ENCODE data around the gene DPF3.
"Not testable (repeated sequence)": the region's sequence is repeated elsewhere in the genome, so short reads cannot be mapped to it uniquely, and the experiment has no call there.

The DPF3 gene

DNA sequence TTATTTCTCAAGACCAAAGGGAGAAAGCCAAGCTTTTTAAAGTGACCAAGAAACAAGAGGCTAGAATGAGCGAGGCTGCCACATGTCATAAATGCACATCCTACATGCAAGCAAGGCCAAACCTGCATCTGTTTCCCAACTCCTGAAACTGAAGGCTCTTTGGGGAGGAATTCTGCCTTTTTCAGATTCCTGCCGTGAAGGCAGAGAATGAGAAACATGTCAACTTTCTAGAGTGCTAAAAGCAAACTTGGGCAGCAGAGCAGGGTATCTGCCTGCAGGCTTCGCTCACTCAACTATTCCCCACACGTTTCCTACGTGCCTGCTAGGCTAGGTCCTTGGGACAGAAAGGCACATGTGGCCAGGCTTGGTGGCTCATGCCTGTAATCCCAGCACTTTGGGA is 15.2 kb downstream of the DPF3 start:
- no peak for DNase-seq

DNA sequence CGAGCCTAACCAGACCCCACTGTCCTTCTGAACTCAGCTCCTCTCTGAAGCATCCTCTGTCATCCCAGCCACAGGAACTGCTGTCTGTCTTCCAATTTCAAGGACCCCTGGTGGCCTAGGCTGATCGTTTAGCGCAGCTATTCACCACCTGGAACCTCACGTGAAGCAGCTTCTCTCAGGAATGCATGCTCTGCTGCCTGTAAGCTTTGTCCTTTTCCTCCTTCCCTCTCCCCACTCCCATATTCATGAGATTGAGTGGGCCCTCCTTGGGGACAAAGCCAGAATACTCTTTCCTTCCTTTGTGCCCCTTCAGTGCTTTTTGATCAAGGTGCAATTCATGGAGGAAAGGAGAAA is 17.2 kb downstream of the DPF3 start:
- DNase-seq = no peak

DNA sequence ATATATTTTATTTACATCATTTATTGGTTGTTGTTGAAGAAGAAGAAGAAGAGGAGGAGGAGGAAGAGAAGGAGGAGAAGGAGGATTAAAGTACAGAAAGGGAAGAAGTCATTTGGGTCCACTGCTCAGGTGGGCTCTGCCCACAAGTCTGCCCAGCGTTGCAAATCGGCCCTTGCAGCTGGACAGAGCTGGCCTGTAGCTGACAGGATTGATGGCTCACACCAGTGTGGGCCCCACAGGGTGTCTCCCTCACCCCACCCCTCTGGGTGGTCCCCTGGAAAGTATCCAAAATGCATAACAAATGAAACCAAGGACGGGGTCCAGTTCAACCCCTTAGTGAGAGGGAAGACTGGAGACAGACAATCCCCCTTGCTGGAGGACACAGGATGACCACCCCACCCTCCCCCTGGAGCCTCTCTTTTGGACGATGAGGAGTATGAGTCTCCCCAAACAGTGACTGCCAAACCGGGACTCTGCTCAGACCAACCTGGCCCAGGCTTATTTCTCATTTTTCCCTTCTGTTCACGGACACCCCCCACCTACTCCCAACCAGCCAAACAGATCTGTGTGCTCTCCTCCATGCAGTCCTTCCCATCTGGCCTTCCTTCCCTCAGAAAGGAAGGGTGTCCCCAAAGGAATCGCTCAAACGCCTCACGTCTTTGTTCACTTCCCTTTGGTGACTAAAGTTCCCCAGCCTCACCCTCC is 17.7 kb downstream of the DPF3 start:
- no peak for DNase-seq

DNA sequence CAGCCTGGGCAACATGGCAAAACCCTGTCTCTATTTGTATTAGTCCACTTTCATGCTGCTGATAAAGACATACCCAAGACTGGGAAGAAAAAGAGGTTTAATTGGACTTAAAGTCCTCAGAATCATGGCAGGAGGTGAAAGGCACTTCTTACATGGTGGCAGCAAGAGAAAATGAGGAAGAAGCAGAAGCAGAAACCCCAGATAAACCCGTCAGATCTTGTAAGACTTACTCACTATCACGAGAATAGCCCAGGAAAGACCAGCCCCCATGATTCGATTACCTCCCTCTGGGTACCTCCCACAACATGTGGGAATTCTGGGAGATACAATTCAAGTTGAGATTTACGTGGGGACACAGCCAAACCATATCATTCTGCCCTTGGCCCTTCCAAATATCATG is 23.0 kb downstream of the DPF3 start:
- not testable (repeated sequence) for DNase-seq

DNA sequence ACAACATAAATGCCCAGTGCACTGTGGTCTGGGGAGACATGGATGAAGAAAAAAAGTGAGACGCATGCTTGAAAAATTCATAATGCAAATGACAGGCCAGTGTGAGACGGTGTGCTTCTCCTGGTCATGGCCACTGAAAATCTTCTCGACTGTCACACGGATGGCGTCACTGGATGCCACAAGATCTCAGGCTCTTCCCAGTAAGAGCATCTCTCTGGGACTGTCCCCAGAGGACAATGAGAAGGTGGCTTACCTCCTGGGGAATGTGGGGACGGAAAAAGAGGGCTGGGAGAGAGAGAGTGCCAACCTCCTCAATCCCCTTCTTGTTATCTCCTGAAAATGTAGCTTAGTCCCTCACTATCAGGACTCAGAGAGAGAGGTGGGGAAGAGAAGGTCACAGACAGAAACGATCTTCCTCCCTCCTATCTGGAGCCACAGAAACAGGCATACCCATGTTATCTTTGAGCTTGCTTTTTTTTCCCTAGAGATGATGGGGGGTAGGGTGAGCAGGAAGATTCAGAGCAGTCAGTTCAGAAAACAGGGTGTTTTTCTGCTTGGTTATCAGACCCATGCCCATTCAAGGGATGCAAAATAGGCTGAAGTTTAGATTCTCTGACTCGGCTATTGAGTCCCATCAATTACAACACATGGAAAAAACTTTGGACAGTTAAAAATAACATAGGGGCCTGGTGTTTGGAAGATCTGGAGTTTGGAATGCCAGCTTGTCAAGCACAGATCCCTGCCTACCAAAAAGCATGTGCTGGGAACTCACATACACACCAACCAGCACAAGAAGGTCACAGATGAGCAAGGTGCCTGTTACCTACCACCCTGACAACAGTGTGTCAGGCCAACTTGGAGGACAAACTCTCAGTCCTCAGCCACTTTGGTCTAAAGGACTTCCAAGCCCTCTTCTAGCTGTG is 24.2 kb downstream of the DPF3 start:
- DNase-seq = no peak

DNA sequence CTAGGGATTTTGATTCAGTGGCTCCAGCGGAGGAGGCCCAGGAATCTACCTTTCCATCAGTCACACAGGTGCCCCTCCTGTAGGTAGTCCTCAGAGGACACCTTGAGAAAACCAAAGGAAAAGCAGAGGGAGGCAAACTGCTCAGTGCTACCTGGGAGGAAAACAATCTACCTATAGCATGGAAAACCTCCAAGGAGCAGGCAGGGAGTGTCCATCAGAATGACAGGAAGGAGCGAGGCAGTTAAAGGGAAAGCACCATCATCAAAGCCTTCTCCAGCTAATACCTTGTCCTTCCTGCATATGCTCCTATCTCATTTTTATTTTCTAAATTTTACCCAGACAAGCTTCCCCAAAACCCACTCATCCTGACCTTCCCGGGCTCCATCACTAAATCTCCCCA is 25.4 kb downstream of the DPF3 start:
- DNase-seq = no peak

DNA sequence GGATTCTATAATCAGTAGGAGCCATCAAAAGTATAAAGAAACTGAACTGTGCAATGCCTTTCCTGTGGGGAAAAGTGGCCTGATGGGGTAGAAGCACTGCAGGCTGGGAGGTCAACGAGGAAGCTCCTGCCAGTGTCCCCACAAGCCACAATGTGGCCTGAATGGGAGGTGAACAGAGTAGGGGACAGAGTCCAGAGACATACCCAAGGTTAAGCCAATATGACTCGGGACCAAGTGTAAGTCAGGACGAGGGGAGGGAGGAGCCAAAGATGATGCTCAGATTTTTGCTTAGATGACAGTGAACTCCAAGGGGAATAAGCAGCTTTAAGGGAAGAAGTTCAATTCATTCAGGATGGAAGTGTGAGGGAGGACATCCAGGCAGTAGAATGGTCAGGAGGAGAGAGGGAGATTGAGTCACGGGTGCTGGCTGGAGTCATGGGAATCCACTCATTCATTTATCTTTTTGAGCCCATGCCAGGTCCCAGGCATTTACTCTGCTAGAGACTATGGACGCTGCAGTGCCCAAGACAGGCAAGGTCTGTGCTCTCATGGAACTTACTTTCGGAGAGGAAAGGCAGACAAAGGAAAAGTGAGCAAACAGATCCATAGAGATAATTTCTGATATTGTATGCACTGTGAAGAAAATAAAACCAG is 29.1 kb downstream of the DPF3 start:
- DNase-seq = no peak

DNA sequence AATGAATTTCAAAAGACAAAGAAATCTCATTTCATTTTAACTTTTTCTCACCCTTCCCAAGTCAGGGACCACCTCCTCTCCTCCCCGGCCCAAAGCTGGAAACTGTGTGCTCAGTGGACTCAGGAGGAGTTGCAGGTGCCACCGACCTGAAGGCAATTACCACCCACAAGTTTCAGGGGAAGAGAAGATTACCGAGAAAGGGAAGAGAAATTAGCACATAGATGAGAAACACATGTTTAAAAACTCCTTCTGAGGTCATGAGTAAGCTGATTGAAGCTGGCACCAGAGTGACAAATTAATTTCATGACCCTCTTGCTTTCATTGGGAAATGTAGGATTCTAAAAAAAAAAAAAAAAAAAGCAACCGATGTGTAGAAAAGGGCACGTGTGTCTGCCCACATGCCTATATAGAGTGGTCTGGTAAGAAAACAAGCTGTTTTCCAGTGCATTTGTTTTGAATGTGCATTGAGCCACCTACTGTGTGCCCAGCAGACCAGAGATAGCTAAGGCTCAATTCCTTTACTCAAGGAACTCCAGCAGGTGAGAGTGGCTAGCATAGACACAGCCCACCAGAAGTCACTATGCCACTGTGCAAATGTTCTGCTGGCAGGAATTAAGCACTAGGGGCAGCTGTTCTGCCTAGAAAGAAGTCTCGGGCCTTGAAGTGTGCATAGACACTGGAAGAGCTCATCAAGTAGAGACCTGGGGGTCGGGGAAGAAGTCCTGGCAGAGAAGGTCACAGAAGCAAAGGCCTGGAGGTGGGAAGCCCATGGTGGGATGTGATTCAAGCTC is 30.5 kb downstream of the DPF3 start:
- no peak for DNase-seq

DNA sequence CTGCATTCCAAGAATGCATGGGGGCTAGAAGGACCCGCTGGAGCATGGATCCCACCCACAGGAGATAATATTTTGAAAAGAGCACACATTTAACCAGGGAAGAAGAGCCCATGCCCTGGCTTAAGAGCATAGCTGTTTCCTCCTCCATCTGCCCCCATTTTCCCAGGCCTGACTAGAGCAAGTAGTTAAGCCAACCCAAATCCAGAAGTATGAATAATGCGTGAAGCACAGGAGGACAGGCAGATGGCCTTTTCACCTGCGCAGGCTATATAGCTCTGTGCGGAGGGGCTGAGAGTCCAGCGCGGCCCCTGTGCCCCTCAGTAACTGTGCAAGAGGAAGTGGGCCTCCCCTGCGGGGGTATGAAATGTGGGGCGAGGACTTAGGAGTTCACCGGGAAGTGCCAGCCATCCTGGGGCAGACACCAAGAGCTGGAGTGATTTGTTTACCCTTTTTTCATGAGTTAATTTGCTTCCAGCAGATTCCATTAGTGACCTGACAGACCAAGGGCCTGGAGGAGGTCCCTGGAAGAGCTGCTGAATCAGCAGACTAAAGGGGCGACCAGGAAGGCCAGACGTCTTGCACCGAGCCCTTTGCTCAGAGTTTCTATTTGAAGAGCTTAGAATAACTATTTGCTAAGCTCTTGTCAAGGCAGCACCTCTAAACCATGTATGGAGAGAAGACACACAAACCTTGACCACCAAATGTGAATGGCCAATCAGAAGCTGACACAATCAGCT is 37.2 kb downstream of the DPF3 start:
- no peak for DNase-seq

DNA sequence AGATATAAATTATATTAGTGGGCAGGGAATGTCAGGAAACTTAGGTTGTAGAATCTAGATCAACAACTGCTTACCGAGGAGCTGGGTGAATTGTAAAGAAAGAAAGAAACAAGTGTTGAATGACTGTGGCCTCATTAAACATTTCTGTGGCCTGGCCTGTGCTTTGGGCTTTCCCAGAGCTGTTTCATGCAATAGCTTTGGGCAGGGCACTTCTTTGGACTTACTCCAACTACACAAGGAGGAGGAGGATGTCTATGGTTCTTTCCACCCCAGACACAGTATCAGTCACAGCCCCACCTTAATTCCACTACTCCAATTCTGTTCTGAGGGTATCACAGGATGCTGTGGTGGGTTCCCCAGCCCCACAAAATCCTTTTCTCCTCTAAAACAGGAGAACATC is 38.0 kb downstream of the DPF3 start:
- DNase-seq = no peak

DNA sequence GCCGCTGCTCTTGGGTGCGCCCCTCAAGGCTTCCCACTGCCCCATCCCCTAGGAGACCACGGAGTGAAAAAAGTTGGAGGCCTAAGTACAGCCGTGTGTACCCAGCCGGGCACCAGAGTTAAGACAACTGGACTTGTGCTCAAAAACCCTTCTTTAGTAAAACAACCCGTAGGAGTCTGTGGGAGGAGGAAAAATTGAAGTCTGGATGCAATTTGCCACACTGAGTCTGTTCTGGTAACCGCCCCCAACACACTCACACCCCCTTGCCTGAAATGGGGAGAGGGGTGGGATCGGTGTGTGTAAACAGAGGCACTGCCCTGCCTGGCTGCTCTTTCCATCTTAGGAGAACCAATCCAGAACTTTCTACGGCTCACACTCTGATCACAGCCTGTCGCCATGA is 41.7 kb downstream of the DPF3 start:
- DNase-seq = no peak

DNA sequence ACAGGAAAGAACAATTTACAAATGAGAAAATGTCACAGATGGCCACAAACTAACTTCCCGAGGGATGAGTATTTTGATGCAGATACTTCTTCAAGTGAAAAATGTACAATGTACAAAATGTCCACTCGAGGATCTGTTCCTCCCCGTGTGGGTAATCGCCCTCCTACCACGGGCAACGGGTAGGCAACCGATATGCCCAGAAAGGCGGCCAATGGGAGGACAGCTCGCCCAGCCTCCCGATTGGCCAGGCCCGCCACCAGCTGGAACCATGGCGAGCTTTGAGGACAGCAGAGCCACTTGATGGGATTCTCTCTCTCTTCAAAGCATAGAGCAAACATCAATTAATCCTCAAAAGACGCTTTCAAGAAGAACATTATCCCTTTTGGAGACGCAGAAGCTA is 42.3 kb downstream of the DPF3 start:
- no peak for DNase-seq

DNA sequence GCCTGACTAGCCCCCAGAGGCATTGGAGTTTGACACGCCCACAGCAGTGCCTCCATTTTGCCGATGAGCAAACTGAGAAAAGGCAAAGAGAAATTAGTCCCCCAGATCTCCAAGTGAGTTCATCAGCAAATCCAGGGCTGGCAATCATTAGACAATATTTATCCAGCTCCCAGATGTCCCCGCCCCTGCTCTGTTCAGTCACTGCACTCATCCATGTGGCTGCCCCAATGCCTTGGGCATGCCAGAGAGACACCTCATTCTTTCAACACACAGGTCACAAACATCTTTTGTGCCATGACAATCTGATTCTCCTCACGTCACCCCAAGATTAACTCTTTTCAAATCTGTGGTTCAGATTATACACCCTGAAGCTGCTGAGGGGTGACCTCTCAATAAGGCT is 43.5 kb downstream of the DPF3 start:
- no peak for DNase-seq

DNA sequence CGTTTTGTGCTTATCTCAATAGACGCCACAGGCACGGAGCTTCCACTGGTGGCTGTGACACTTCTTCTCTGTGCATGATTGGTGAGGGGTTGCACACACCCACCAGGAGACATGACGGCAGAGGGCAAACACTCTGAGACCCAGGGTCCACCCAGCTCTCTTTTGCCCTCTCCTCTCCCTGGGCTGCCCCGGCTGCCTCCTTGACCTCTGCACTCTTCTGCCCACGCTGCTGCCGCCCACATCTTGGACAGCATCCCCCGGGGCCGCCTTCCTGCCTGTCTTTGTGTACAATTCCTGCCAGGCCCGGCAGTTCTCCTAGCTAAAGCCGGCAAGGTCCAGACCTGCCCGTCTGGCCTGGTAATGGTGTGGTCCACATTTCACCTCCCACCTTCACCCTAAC is 44.7 kb downstream of the DPF3 start:
- no peak for DNase-seq

DNA sequence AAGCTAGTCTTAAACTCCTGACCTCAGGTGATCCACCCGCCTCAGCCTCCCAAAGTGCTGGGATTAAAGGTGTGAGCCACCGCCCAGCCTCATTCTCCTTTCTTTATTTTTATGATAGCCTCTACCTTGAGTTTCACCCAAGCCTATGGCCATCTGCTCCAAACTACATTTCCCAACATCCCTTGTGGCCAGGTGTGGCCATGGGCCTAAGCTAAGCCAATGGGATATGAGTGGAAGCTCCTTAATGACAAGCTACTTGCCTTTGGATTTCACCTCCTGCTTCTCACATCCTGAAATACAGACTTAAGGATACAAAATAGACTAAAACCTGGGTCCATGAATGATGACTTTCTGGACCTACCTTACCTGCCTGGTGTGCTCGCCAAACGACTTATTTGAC is 46.2 kb downstream of the DPF3 start:
- DNase-seq = no peak

DNA sequence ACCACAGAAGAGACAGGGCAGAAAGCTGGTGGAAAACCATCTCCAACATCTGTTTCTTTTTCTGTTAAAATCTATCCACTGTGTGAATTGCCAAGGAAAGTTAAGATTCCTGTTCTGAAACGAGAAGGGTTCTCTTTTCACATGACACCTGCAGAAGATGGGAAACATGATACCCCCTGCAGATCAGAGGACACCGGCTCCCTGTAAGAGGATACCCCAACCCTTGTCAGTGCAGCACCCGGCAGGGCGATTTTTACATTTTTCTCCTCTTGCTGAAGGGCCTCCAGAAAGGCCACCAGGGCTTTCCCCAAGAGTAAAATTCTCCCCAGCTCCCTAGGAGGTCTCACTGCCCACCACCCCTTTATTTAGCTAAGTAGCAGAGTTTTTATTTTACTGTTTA is 48.2 kb downstream of the DPF3 start:
- DNase-seq = no peak

DNA sequence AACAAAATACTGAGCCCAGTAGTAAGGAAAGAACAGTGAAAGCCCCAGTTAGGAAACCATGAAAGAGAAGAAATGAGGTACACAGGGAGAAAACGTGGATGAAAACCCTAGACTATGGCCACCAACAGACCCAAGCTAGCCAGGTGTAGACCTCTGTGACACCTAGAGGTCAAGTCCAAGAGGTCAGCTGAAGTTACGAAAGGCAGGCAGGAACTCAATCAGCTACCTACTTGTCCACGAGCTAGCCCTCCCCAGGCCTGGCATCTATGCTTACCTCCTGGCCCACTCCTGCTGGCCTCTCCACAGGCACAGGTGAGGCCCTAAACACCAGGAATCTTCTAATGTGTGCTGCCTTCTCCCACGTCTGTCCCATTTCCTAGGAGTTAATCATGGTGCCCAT is 48.7 kb downstream of the DPF3 start:
- no peak for DNase-seq

DNA sequence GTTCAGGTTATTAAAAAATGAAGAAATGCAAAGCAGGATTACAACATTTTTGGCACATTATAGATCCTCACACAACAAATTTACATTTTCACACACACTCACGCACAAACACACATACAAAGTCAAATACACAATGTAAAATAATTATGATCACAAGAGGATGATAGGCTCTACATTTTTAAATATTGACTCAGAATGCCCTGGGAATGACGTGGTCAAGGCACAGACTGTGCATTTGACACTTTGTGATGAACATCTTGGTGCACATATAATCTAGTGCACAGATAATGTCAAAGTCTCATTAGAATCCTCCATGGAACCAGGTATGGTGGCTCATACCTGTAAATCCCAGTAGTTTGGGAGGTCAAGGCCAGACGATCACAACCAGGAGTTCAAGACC is 49.4 kb downstream of the DPF3 start:
- DNase-seq = no peak

DNA sequence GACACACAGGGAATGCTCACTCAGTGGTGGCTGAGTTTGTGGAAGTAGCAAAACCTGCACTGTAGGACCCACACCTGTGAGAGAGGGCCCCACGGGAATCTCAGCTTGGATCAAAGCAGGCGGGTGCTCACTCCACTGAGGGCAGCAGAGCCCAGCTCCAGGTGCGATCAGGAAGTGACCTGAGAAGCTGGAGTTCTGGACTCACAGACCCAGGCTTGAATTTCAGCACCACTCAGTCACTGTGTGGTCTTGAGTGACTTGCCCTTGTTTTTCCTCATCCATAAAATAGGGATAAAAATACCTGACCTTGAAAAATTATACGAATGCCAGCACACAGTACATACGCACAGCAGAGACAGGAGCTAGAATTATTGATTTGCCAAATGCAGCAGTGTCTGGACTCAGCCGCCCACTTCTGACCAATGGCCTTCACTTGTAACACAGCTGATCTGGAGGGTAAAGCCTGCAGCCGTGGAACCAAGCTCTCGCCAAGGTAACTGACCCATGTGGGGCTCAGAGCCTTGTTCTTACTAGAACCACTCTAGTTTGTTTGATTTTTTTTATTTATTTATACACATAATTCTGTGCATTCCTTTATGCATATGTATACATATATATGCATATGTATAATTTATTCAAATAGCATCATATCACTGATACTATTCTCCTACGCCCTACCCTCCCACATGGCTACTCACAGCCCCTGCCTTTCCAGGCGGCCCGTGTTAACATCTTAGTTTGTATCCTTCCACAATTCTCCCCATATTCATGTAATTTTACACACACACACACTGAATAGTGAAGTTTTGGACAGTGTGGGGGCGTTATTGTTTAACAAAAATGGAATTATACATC is 53.9 kb downstream of the DPF3 start:
- no peak for DNase-seq

DNA sequence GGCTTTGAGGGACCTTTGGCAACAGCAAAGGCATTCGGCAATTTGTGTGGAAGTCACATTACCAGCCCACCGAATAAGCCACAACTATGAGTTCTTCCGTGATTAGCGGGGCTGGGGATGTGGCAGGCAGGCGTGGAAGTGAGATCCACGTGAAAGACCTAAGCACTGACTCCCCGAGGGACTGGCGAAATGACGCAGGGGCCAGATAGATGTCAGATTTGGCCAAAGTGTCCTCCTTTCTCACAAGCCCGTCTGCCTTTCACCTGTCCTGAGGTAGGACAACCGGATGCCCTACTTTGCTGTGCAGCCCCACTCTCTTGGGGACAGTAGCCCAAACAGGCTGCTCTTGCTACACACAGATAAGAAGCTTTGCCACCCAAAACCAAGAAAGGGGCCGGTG is 54.5 kb downstream of the DPF3 start:
- no peak for DNase-seq

DNA sequence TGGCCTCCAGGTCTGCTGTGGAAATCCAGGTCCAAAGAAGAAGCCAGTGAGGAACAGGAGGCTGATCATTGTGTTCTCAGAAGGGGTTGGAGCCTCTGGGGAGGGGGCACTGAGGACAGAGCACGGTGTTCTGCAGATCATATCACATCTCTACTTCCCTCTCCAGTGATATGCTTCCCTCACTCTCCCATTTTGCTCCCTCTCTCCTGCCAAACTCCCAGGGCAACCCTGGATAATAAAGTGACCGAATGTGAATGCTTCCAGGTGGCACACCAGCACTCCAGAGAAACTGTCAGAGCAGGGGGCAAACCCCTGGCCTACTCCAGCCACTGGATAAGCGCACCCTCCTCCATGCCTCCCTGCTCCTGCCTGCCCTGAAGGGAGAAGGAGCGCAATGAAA is 57.8 kb downstream of the DPF3 start:
- DNase-seq = no peak

DNA sequence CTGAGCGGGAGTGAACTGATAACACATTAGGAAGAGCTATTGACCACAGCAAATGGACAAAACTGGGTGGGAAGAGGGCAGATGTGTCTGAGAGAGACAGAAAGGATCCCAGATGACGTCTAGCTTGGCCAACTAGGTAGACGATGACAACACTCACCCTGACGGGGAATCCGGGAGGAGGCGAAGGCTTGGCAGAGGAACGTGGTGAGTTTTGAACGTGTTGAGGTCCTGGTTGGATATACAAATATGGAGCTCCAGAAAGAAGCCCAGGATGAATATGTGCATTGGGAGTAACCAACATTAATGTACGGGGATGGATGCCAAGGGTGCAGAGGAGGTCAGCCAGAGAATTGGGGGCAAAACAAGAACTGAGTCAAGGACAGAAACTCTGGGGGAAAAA is 60.7 kb downstream of the DPF3 start:
- DNase-seq = no peak

All from retina (tissue), 1 donor.